ENCODE results near the gene IRF9.

The IRF9 gene

DNA sequence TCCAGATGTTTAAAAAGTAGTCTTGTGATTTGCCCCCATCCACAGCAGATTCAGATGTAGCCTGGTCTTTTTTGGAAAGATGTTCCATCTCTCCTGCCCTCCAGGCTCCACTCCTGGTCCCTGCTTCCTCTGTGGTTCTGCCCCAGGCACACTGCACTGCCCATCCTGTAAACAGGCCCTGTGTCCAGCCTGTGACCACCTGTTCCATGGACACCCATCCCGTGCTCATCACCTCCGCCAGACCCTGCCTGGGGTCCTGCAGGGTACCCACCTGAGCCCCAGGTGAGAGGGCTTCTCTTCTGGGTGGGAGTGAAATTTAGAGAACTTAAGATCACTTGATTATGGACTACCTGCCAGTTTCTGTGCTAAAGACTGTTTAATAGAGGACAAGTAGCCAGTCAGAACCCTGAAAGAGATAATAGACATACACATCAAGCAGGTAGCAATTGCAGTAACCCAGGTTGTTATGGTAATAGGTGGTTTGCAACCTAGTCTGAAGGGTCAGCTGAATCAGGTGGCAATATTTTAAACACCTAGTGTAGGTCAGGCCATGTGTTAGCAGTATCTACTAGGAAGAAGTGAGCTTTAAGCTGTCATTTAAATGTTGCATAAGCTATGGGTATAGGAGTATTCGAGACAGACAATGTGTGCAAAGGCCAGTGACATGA is 11.6 kb upstream of the IRF9 start:
- no peak for DNase-seq (ENCODE audit: low spot score)

DNA sequence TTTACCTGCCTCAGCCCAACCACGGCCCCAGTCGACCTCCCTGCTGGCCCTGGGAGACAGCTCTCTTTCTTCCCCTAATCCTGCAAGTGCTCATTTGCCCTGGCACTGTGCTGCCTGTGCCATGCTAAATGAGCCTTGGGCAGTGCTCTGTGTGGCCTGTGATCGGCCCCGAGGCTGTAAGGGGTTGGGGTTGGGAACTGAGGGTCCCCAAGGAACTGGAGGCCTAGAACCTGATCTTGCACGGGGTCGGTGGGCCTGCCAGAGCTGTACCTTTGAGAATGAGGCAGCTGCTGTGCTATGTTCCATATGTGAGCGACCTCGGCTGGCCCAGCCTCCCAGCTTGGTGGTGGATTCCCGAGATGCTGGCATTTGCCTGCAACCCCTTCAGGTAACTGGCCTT is 11.0 kb upstream of the IRF9 start:
- no peak for DNase-seq (ENCODE audit: low spot score)

DNA sequence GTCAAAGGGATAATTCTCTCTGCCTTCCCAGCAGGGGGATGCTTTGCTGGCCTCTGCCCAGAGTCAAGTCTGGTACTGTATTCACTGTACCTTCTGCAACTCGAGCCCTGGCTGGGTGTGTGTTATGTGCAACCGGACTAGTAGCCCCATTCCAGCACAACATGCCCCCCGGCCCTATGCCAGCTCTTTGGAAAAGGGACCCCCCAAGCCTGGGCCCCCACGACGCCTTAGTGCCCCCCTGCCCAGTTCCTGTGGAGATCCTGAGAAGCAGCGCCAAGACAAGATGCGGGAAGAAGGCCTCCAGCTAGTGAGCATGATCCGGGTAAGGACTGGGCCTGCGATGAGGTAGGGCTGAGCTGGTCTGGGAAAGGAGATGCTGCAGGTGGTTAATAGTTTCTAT is 10.5 kb upstream of the IRF9 start:
- no peak for DNase-seq (ENCODE audit: low spot score)

- no peak for DNase-seq (ENCODE audit: low spot score)
These were observed 10.1 kb upstream of the IRF9 start for GRCh38 chr14:24150993-24151392.

DNA sequence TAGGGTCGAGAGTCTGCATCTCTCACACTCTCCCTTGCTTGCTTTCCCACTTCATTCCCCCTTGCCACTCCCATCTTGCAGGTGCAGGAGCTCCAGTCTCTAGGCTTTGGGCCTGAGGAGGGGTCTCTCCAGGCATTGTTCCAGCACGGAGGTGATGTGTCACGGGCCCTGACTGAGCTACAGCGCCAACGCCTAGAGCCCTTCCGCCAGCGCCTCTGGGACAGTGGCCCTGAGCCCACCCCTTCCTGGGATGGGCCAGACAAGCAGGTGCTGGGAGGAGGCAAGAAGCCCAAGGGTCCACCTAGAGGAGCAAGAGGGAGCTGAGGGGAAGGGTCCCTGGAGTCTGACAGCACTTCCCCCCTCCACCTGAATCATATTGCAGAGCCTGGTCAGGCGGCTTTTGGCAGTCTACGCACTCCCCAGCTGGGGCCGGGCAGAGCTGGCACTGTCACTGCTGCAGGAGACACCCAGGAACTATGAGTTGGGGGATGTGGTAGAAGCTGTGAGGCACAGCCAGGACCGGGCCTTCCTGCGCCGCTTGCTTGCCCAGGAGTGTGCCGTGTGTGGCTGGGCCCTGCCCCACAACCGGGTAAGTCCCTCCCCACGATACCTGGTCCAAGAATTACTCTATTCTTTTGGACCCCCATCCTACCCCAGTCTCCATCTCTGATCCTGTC is 9.5 kb upstream of the IRF9 start:
- no peak for DNase-seq (ENCODE audit: low spot score)

DNA sequence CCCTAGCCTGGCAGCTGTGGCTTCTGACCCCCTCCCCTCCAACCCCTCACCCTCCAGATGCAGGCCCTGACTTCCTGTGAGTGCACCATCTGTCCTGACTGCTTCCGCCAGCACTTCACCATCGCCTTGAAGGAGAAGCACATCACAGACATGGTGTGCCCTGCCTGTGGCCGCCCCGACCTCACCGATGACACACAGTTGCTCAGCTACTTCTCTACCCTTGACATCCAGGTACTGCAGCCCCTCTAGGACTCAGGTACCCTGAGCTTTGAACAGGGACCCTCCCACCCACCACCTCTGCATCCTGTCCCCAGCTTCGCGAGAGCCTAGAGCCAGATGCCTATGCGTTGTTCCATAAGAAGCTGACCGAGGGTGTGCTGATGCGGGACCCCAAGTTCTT is 6.0 kb upstream of the IRF9 start:
- no peak for DNase-seq (ENCODE audit: low spot score)

DNA sequence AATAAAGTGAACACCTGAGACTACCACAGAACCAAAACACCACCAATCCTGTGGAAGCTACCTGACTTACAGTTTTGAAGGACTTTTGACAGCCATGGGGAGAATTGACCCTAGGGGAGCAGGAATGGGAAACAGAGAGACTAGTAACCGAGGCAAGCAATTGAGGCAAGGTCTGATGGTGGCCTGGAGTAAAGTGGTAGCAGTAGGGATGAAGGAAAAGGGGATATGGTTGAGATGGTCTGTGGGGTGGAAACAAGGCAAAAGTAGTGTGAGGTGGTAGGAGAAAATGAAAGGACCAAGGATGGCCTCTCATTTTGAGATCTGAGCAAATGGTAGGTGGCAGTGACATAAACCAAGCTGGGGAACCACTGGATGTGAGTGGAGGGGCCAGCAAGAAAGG is 4.2 kb upstream of the IRF9 start:
- DNase-seq (ENCODE audit: low spot score): no peak

DNA sequence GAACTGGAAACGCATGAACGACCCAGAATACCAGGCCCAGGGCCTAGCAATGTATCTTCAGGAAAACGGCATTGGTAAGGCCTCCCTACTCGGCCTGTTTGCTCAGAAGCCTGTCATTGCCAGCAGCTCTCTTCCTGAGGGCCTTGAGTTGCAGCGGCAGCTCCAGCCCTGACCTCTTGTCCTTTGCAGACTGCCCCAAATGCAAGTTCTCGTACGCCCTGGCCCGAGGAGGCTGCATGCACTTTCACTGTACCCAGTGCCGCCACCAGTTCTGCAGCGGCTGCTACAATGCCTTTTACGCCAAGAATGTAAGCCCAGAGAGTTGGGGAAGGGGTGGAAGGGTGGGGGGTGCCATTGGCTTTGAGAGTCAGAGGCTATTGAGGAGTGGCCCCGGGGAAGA is 3.7 kb upstream of the IRF9 start:
- DNase-seq (ENCODE audit: low spot score): no peak

DNA sequence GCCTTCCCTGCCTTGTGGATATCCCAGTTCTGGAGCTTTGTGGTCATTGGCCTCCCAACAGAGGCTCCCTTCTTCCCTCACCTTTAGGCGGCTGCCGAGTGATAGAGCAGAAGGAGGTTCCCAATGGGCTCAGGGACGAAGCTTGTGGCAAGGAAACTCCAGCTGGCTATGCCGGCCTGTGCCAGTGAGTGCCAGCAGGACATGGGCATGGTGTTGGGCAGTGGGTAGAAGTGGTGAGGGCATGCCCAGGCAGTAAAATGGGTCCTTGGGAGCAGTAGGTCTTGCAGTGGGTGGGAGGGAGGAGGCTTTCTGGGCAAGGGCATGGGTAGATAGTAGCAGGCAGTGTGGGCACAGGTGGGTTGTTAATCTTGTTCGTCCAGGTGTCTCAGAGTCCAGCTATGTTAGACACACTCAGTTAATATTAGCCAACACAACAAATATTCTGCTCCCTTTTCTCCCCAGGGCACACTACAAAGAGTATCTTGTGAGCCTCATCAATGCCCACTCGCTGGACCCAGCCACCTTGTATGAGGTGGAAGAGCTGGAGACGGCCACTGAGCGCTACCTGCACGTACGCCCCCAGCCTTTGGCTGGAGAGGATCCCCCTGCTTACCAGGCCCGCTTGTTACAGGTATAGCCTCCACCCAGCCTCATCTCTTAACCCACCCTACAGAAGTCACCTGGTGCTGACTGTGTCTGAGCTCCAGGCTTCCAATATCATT is 1.1 kb upstream of the IRF9 start:
- no peak for DNase-seq (ENCODE audit: low spot score)

DNA sequence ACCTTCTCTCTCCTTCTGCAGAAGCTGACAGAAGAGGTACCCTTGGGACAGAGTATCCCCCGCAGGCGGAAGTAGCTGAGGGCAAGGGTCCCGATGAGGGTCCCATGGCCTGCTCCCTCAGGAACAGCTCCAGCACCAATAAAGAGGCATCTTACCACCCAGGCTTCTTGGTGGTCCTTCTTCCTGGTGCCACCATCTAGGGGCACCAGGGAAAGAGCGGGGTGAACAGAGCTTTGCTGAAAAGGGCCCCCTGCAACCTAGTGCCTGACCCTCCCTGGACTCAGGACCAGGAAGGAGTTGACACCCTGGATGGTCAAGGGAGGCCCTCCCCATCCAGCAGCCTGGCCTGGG is 591 bp upstream of the IRF9 start:
- no peak for DNase-seq (ENCODE audit: low spot score)

DNA sequence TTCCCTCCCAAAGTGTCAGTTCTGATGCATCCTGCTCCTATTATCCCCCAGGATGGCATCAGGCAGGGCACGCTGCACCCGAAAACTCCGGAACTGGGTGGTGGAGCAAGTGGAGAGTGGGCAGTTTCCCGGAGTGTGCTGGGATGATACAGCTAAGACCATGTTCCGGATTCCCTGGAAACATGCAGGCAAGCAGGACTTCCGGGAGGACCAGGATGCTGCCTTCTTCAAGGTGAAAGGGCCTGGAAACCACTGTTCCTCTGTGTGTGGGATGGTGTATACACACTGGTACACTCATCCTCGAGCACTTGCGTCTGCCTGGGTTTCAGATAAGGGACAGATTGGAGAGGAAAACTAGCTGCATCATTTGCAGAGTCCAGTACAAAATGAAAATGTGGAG is 1.0 kb downstream of the IRF9 start:
- no peak for DNase-seq (ENCODE audit: low spot score)

DNA sequence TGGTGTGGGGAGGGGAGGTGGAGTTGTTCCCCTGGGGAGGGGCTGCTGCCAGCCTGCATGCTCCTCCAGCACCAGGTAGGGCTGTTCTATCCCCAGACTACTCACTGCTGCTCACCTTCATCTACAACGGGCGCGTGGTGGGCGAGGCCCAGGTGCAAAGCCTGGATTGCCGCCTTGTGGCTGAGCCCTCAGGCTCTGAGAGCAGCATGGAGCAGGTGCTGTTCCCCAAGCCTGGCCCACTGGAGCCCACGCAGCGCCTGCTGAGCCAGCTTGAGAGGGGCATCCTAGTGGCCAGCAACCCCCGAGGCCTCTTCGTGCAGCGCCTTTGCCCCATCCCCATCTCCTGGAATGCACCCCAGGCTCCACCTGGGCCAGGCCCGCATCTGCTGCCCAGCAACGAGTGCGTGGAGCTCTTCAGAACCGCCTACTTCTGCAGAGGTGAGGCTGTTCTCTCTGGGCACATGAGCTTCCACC is 3.5 kb downstream of the IRF9 start:
- no peak for DNase-seq (ENCODE audit: low spot score)

GRCh38 chr14:24165785-24166184 is 4.7 kb downstream of the IRF9 start:
- no peak for DNase-seq (ENCODE audit: low spot score)

- no peak for DNase-seq (ENCODE audit: low spot score)
These were observed 6.5 kb downstream of the IRF9 start for GRCh38 chr14:24167469-24168114.

DNA sequence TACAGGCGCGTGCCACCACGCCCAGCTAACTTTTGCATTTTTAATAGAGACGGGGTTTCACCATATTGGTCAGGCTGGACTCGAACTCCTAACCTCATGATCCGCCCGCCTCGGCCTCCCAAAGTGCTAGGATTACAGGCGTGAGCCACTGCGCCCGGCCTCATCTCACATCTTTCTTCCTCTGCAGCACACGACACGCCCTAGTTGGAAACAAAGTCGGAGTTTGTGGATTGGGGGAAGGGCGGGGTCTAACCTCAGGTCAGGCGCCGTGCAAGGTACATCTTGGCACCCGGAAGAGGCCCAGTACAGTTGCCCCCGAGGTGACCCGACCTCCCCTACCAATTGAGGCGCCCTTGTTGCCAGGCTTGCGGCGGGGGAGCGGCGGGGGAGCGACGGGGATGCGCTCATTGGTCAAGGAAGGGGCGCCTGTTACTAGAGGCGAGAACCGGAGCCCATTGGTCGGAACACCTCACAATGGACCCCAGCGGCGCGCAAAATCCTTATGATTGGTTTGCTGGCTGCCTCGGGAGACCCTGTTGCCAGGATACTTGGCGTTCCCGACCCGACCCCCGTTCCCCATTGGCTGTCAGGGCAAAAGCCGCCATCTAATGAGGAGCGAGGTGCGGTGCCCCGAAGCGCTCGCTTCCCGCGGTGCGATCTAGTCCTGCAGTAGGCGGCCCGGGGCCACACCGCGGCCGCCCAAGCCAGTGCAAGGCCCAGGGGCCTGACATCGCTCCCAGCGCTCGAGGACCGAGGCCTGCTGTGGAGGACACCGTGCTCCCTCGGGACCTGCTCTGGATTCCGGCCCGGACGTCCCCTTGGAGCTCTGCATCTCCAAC is 10.6 kb downstream of the IRF9 start, which contains the start of gene REC8:
Gene REC8, plus strand, starts transcription at position 659 of the 839 bp plus-strand sequence. CDS start 473 bp downstream, outside the sequence.
- DNase-seq (ENCODE audit: low spot score): no peak

- DNase-seq (ENCODE audit: low spot score): no peak
These were observed 11.3 kb downstream of the IRF9 start for GRCh38 chr14:24172261-24172860.

DNA sequence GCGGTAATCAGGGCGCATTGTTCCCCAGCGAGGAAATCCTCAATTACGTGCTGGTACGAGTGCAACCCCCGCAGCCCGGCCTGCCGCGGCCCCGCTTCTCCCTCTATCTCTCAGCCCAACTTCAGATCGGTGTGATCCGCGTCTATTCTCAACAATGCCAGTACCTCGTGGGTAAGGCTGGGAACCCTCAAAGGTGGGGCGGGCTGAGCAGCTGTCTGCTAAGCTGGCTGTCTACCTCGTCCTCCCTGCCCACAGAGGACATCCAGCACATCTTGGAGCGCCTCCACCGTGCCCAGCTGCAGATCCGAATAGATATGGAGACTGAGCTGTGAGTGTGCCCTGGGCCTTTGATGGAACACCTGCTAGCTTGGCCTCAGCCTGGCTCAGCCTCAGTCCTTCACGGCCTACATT is 11.8 kb downstream of the IRF9 start:
- DNase-seq (ENCODE audit: low spot score): no peak

DNA sequence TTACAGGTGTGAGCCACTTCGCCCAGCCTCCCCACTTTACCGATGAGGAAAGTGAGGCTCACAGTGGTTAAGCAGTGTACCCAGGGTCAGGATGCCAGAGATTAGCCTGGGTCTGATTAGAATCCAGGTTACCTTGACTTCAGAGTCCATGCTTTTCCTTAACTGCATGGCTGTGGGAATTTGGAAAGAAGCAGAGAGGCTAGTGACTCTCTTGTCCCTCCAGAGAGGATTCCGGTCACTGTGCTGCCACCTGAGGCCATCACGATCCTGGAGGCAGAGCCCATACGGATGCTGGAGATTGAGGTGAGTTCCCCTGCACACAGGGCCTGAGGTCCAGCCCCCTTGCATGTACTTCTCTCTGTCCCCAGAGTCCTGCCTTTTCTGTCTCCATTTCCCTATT is 15.5 kb downstream of the IRF9 start:
- no peak for DNase-seq (ENCODE audit: low spot score)

- no peak for DNase-seq (ENCODE audit: low spot score)
These were observed 16.2 kb downstream of the IRF9 start for GRCh38 chr14:24177041-24177825.

DNA sequence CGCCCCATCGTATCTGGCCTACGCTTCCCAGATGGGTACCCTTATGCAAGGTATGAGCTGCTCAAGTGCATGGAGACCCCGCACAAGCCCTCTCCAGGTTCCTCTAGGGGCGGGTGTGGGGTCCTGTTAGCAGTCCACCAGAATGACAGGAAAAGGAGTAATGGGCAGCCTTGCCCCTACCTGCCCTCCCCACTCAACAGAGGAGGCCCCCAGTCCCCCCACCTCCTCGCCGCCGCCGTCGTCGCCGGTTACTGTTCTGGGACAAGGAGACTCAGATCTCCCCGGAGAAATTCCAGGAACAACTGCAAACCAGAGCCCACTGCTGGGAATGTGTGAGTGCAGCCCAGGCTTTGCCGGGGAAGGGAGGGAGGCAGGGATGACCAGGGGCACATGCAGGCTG is 16.8 kb downstream of the IRF9 start:
- no peak for DNase-seq (ENCODE audit: low spot score)

Data from RKO (cell line).